MM.1S (cell line): ENCODE measurements around the gene MED15.
A peak's percentile ranks its signal among the peaks of the same experiment; 100 is the strongest.

Experiments
- DNase-seq: peaks from one replicate; pipeline ENCODE4 v3.0.0-alpha.2; 2015
- H2AFZ ChIP-seq: fragments of 300-600 bp; sonication (generic); 2 replicates; pipeline ENCODE4 v1.6.0; 2016; ENCODE audit warnings: antibody characterized with exemption, low read length
- H3F3A ChIP-seq: fragments of 300-600 bp; sonication (generic); 2 replicates; pipeline ENCODE4 v1.6.1; 2016; ENCODE audit warnings: mild to moderate bottlenecking, antibody characterized with exemption, low read length, moderate library complexity, mixed read lengths; ENCODE audit not compliant: insufficient read depth
- H3K27ac ChIP-seq: fragments of 300-600 bp; sonication (generic); 2 replicates; pipeline ENCODE4 v1.5.1; 2016; ENCODE audit warnings: mild to moderate bottlenecking, low read length
- H3K27me3 ChIP-seq: fragments of 300-600 bp; sonication (generic); replicated peaks from 2 replicates; pipeline ENCODE4 v1.6.0; 2016; ENCODE audit warnings: low read length; ENCODE audit not compliant: insufficient read depth
- H3K36me3 ChIP-seq: fragments of 300-600 bp; sonication (generic); replicated peaks from 2 replicates; pipeline ENCODE4 v1.6.1; 2016; ENCODE audit warnings: mild to moderate bottlenecking, low read length, mixed read lengths; ENCODE audit not compliant: insufficient read depth
- H3K4me1 ChIP-seq: fragments of 300-600 bp; sonication (generic); 2 replicates; pipeline ENCODE4 v1.6.1; 2016; ENCODE audit warnings: low read length, mixed read lengths
- H3K4me2 ChIP-seq: fragments of 300-600 bp; sonication (generic); 2 replicates; pipeline ENCODE4 v1.6.0; 2016; ENCODE audit warnings: low read depth, low read length
- H3K4me3 ChIP-seq: fragments of 300-600 bp; sonication (generic); 2 replicates; pipeline ENCODE4 v1.5.1; 2016; ENCODE audit warnings: low read length, mixed read lengths
- H3K79me2 ChIP-seq: fragments of 300-600 bp; sonication (generic); 2 replicates; pipeline ENCODE4 v1.6.1; 2016; ENCODE audit warnings: mixed run types, low read length, mixed read lengths
- H3K9ac ChIP-seq: fragments of 300-600 bp; sonication (generic); 2 replicates; pipeline ENCODE4 v1.6.1; 2016; ENCODE audit warnings: low read length, mixed read lengths
- H3K9me2 ChIP-seq: fragments of 300-600 bp; sonication (generic); replicated peaks from 2 replicates; pipeline ENCODE4 v1.6.1; 2016; ENCODE audit warnings: mild to moderate bottlenecking, low read length, mixed read lengths; ENCODE audit not compliant: insufficient read depth
- H3K9me3 ChIP-seq: fragments of 300-600 bp; sonication (generic); replicated peaks from 2 replicates; pipeline ENCODE4 v1.6.1; 2016; ENCODE audit warnings: mild to moderate bottlenecking, low read length, mixed read lengths; ENCODE audit not compliant: insufficient read depth
- H4K20me1 ChIP-seq: fragments of 300-600 bp; sonication (generic); 2 replicates; pipeline ENCODE4 v1.6.1; 2016; ENCODE audit warnings: mild to moderate bottlenecking, low read length, moderate library complexity, mixed read lengths; ENCODE audit not compliant: insufficient read depth
- CTCF ChIP-seq: fragments of 300-600 bp; sonication (generic); IDR thresholded peaks from 2 replicates; pipeline ENCODE4 v1.5.1; 2016; ENCODE audit warnings: antibody characterized with exemption, low read length, mixed read lengths
- EZH2 ChIP-seq: fragments of 300-600 bp; sonication (generic); optimal IDR thresholded peaks from 2 replicates; pipeline ENCODE3; 2017; ENCODE audit warnings: low read depth, mild to moderate bottlenecking, antibody characterized with exemption, low read length, mixed read lengths
- EZH2phosphoT487 ChIP-seq: fragments of 300-600 bp; sonication (generic); IDR thresholded peaks from 2 replicates; pipeline ENCODE4 v1.6.1; 2018; ENCODE audit warnings: antibody characterized with exemption, low read length

MED15 gene

DNA sequence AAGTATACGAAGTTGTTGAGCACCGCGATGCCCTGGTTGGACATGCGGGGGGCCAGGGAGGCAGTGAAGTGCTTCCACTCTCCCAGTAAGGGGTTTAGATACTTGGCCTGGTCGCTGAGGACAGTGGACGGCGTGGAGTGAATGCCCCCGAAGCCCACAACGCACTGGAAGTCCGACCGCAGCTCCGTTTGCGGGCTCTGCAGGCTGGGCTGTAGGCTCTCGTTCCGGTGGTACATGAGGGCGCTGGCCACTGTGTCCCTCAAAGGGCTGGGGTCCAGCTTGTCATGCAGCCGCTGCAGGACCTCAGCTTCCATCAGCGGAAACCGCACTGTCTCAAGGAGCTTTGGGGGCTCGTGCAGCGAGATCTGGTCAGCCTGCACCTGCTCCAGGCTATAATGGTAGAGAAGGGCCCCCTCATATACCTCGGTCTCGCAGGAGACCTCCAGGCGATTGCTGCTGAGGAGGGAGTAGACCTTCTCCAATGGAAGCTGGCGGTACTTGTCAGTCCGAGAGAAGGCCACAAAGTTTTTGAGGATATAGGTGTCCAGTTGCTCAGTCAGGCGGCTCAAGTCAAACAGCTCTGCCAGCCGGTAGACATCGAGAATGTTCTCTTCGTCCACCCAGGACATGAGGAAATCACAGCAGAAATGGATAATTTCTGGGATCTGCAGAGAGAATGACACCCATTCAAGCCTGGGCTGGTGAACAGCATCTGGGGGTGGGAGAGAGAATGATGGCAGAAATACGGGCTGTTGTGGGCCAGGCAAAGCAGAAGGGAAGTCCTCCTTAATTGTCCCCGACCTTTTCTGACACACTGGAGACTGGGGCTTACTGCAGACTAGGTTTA lies 42.3 kb upstream of the MED15 start:
- Histone ChIP-seq H3K79me2 (no peaks in the 10 kb centered on the region), H2AFZ (no peak overlapping the region), H3K27ac (no peak overlapping the region), H4K20me1 (no peaks in the 10 kb centered on the region), H3F3A (peaks cover 9% of the 10 kb centered on the region), H3K27me3 (no peaks in the 10 kb centered on the region), H3K9ac (no peak overlapping the region), H3K9me2 (no peaks in the 10 kb centered on the region), H3K4me3 (no peak overlapping the region), H3K36me3 (no peaks in the 10 kb centered on the region), H3K9me3 (no peaks in the 10 kb centered on the region), H3K4me1 (peaks cover 34% of the 10 kb centered on the region), H3K4me2 (no peak overlapping the region)
- TF ChIP-seq EZH2phosphoT487 (no peak), CTCF (no peak), EZH2 (no peak)
- no peak for DNase-seq

- Histone ChIP-seq H3K27ac (no peak overlapping the region), H3K4me1 (peaks cover 34% of the 10 kb centered on the region), H3K9ac (no peak overlapping the region), H3K4me3 (no peak overlapping the region), H2AFZ (no peak overlapping the region), H3K4me2 (no peak overlapping the region), H3K36me3 (no peaks in the 10 kb centered on the region), H3K27me3 (no peaks in the 10 kb centered on the region), H3K9me3 (no peaks in the 10 kb centered on the region), H3K9me2 (no peaks in the 10 kb centered on the region), H3K79me2 (no peaks in the 10 kb centered on the region), H4K20me1 (no peaks in the 10 kb centered on the region), H3F3A (peaks cover 9% of the 10 kb centered on the region)
- peak; percentile 40 for DNase-seq
- TF ChIP-seq CTCF: no peak
- TF ChIP-seq EZH2: no peak
- TF ChIP-seq EZH2phosphoT487: no peak
These were observed 41.7 kb upstream of the MED15 start for GRCh38 chr22:20465759-20466077.

GRCh38 chr22:20466659-20467379 lies 40.6 kb upstream of the MED15 start:
- H3K36me3 ChIP-seq: no peaks in the 10 kb centered on the region
- H3K4me3 ChIP-seq: no peak overlapping the region
- no peaks in the 10 kb centered on the region for H3K79me2 ChIP-seq
- no peak overlapping the region for H2AFZ ChIP-seq
- no peaks in the 10 kb centered on the region for H3K9me3 ChIP-seq
- no peak overlapping the region for H3K4me2 ChIP-seq
- no peaks in the 10 kb centered on the region for H4K20me1 ChIP-seq
- H3F3A ChIP-seq: peaks cover 9% of the 10 kb centered on the region
- TF ChIP-seq CTCF: no peak
- TF ChIP-seq EZH2: no peak
- no peak for TF ChIP-seq EZH2phosphoT487
- H3K9ac ChIP-seq: no peak overlapping the region
- peaks cover 34% of the 10 kb centered on the region for H3K4me1 ChIP-seq
- no peak overlapping the region for H3K27ac ChIP-seq
- no peaks in the 10 kb centered on the region for H3K9me2 ChIP-seq
- no peak for DNase-seq
- no peaks in the 10 kb centered on the region for H3K27me3 ChIP-seq
